Measurements from ENCODE around the gene CDH26.

DNA sequence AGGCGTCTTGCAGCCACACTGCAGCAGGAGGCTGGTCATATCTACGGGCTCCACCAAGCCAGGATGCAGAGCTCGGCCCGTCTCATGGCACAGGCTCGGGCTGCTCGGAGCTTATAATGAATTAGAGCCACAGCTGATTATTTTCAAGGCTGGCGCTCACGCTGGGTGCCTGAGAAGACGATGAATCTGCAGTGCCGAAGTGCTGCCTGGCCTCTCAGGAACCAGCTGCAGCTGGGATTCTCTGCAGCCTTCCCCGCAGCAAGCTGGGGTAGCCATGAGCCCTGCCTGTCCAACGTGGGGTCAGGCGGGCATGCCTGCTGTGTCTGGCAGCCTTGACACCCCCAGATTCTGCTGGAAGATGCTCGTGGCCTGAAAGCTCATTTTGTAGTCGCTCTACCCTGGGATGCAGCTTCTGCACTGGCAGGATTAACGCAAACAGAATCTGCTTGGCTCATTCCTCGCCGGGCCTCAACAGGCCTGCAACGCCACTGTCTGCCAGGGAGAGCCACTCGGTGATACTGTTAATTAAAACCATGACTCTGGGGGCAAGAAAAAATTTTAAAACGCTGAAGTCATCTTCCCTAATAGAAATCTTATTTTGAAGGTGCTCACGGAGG lies 104.3 kb downstream of the CDH26 start:
- TF ChIP-seq, protein P1, sequence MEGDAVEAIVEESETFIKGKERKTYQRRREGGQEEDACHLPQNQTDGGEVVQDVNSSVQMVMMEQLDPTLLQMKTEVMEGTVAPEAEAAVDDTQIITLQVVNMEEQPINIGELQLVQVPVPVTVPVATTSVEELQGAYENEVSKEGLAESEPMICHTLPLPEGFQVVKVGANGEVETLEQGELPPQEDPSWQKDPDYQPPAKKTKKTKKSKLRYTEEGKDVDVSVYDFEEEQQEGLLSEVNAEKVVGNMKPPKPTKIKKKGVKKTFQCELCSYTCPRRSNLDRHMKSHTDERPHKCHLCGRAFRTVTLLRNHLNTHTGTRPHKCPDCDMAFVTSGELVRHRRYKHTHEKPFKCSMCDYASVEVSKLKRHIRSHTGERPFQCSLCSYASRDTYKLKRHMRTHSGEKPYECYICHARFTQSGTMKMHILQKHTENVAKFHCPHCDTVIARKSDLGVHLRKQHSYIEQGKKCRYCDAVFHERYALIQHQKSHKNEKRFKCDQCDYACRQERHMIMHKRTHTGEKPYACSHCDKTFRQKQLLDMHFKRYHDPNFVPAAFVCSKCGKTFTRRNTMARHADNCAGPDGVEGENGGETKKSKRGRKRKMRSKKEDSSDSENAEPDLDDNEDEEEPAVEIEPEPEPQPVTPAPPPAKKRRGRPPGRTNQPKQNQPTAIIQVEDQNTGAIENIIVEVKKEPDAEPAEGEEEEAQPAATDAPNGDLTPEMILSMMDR (IDR thresholded peaks at IDR 0.05): no peak
- TF ChIP-seq ZFX (IDR thresholded peaks at IDR 0.05; ENCODE audit: borderline replicate concordance): no peak

Measured in 22Rv1 (cell line).